HCT116 (cell line): ENCODE data around the gene CUBN. TPM values are rescaled to one million over a fixed set of nuclear protein-coding genes. Genes with fewer than 3 reads are reported as not detected.

Experiments
- ATAC-seq: fragments of 200-7000 bp; cut with Tn5 transposase; 2 replicates; pipeline ENCODE4 v1.9.1; 2020; ENCODE audit warnings: mild to moderate bottlenecking, moderate library complexity
- BruUV-seq: library from RNA; stranded (reverse); fragments of 400-500 nt; replicated peaks from 2 replicates; lab custom pipeline; 2021; lab: Mats Ljungman, UMichigan
- CTCF ChIA-PET: fragments of 300-600 bp; sonication (Branson Sonifier 250); formaldehyde crosslinking; loops from one replicate; lab custom pipeline; 2021; ENCODE audit warnings: antibody characterized with exemption; lab: Charles Lee
- POLR2A ChIA-PET: fragments of 300-600, 350-600 bp; sonication (Branson Sonifier 250); formaldehyde crosslinking; loops from one replicate; lab custom pipeline; 2021; ENCODE audit warnings: antibody characterized with exemption; lab: Charles Lee
- RAD21 ChIA-PET, 2 experiments: fragments of 300-600 bp; sonication (Branson Sonifier 250); formaldehyde crosslinking; loops; one replicate each; lab custom pipeline; 2023; ENCODE audit warnings: low total read pairs in 2 of 2; ENCODE audit not compliant: uncharacterized antibody in 2 of 2, unreplicated experiment in 2 of 2, low non-redundant PET in 1 of 2; lab: Charles Lee
- DNase-seq: peaks from one replicate; pipeline ENCODE4 v3.0.0-alpha.2; 2010; ENCODE audit warnings: low read depth, low spot score
- H2AFZ ChIP-seq: fragments of 200-600 bp; shearing (Covaris generic), sonication (generic); 2 replicates; pipeline ENCODE4 v1.6.1; 2017; ENCODE audit warnings: low read depth, mixed run types, mixed read lengths, antibody characterized with exemption, low read length; ENCODE audit not compliant: poor library complexity, severe bottlenecking
- H3K27ac ChIP-seq: 2 replicates; pipeline ENCODE4 v1.5.1; 2012; ENCODE audit warnings: low read depth, low read length
- H3K27me3 ChIP-seq: fragments of 200-600 bp; sonication (generic); 2 replicates; pipeline ENCODE4 v1.6.1; 2016; ENCODE audit warnings: mixed run types, low read length, mixed read lengths; ENCODE audit not compliant: insufficient read depth
- H3K36me3 ChIP-seq, 2 experiments: fragments of 200-500 bp in 1 of 2; fragments of 200-600 bp in 1 of 2; sonication (Bioruptor generic) in 1 of 2; sonication (generic) in 1 of 2; 2 replicates each; pipeline versions ENCODE4 v1.5.1 to v1.6.1; 2014 to 2016; ENCODE audit warnings: low read length in 2 of 2, inconsistent platforms in 1 of 2, mixed read lengths in 1 of 2, mixed run types in 1 of 2; ENCODE audit not compliant: insufficient read depth in 2 of 2, control insufficient read depth in 1 of 2
- H3K4me1 ChIP-seq, 2 experiments: fragments of 200-600 bp in 1 of 2; sonication (generic) in 1 of 2; 2 replicates each; pipeline versions ENCODE4 v1.5.1 to v1.6.1; 2012 to 2017; ENCODE audit warnings: low read length in 2 of 2, inconsistent platforms in 1 of 2, mild to moderate bottlenecking in 1 of 2, mixed read lengths in 1 of 2, mixed run types in 1 of 2, moderate library complexity in 1 of 2; ENCODE audit not compliant: insufficient read depth in 2 of 2, control insufficient read depth in 1 of 2
- H3K4me2 ChIP-seq: fragments of 200-600 bp; sonication (generic); 2 replicates; pipeline ENCODE4 v1.6.1; 2017; ENCODE audit warnings: mixed run types, low read length, mixed read lengths
- H3K4me3 ChIP-seq, 2 experiments: fragments of 200-600 bp in 1 of 2; sonication (generic) in 1 of 2; replicated peaks in 1 of 2; 2 replicates each; pipeline ENCODE4 v1.5.1; 2011 to 2016; ENCODE audit warnings: low read length in 2 of 2, control low read depth in 1 of 2, low read depth in 1 of 2, mild to moderate bottlenecking in 1 of 2, mixed read lengths in 1 of 2, mixed run types in 1 of 2
- H3K79me2 ChIP-seq: fragments of 200-600 bp; sonication (generic); 2 replicates; pipeline ENCODE4 v1.6.1; 2017; ENCODE audit warnings: mild to moderate bottlenecking, mixed run types, low read length, moderate library complexity, mixed read lengths; ENCODE audit not compliant: insufficient read depth
- H3K9ac ChIP-seq: fragments of 200-600 bp; sonication (generic); 2 replicates; pipeline ENCODE4 v1.6.1; 2016; ENCODE audit warnings: low read length, mixed read lengths
- H3K9me2 ChIP-seq: fragments of 200-600 bp; sonication (generic), shearing (Covaris generic); 2 replicates; pipeline ENCODE4 v1.6.1; 2017; ENCODE audit warnings: mixed run types, mild to moderate bottlenecking, moderate library complexity; ENCODE audit not compliant: insufficient read depth
- H3K9me3 ChIP-seq, 2 experiments: fragments of 200-500 bp in 1 of 2; fragments of 200-600 bp in 1 of 2; sonication (Bioruptor generic) in 1 of 2; sonication (generic) in 1 of 2; 2 replicates each; pipeline ENCODE4 v1.6.1; 2014 to 2017; ENCODE audit warnings: low read length in 2 of 2, mixed read lengths in 2 of 2, inconsistent platforms in 1 of 2, low read depth in 1 of 2, mild to moderate bottlenecking in 1 of 2, mixed run types in 1 of 2, moderate library complexity in 1 of 2; ENCODE audit not compliant: control insufficient read depth in 1 of 2, insufficient read depth in 1 of 2
- H4K20me1 ChIP-seq: fragments of 200-600 bp; sonication (generic), shearing (Covaris generic); 2 replicates; pipeline ENCODE4 v1.6.1; 2017; ENCODE audit warnings: mixed run types, mild to moderate bottlenecking, moderate library complexity; ENCODE audit not compliant: insufficient read depth
- CBX3 ChIP-seq: IDR thresholded peaks from 2 replicates; pipeline ENCODE4 v1.6.1; 2012; ENCODE audit warnings: low read depth
- CEBPB ChIP-seq: IDR thresholded peaks from 2 replicates; pipeline ENCODE4 v1.6.1; 2012; ENCODE audit warnings: low read depth
- EZH2 ChIP-seq: fragments of 200-600 bp; sonication (generic); IDR thresholded peaks from 2 replicates; pipeline ENCODE4 v1.6.1; 2017; ENCODE audit warnings: antibody characterized with exemption, mixed run types
- EZH2phosphoT487 ChIP-seq: fragments of 200-600 bp; IDR thresholded peaks from 2 replicates; pipeline ENCODE4 v1.6.1; 2018; ENCODE audit warnings: antibody characterized with exemption, borderline replicate concordance
- POLR2AphosphoS5 ChIP-seq: IDR thresholded peaks from 2 replicates; pipeline ENCODE4 v1.6.1; 2011; ENCODE audit warnings: mild to moderate bottlenecking, low read depth, low read length, moderate library complexity
- SIN3A ChIP-seq: IDR thresholded peaks from 2 replicates; pipeline ENCODE4 v1.6.1; 2012; ENCODE audit warnings: low read depth
- SP1 ChIP-seq: IDR thresholded peaks from 2 replicates; pipeline ENCODE4 v1.6.1; 2012; ENCODE audit warnings: low read depth
- SRF ChIP-seq: IDR thresholded peaks from 2 replicates; pipeline ENCODE4 v1.6.1; 2012; ENCODE audit warnings: low read depth
- YY1 ChIP-seq: IDR thresholded peaks from 2 replicates; pipeline ENCODE4 v1.6.1; 2011; ENCODE audit warnings: low read length, low read depth, moderate library complexity, mild to moderate bottlenecking; ENCODE audit not compliant: insufficient replicate concordance; ENCODE audit errors: extremely low read depth
- ZFX ChIP-seq: fragments of 450-650 bp; IDR thresholded peaks from 2 replicates; pipeline ENCODE4 v1.6.1; 2017
- ZNF274 ChIP-seq: fragments of 200-500 bp; sonication (Bioruptor generic); IDR thresholded peaks from 2 replicates; pipeline ENCODE4 v1.6.1; 2014; ENCODE audit warnings: mild to moderate bottlenecking, low read depth, low read length, inconsistent platforms
- intact Hi-C: fragments of 100-400 bp; cut with micrococcal nuclease; formaldehyde crosslinking; loops from 2 replicates; pipeline ENCODE4 v1.10.0; 2022
- total RNA-seq: library from RNA; stranded (reverse); gene quantifications from one replicate; pipeline ENCODE4 v1.2.1, GENCODE V29; 2021; ENCODE audit not compliant: unreplicated experiment
- TF ChIP-seq, protein P1 (sequence below): IDR thresholded peaks from 2 replicates; pipeline ENCODE4 v1.6.1; 2012
- TF ChIP-seq, protein P2 (sequence below): IDR thresholded peaks from 2 replicates; pipeline ENCODE4 v1.6.1; 2011; ENCODE audit warnings: mild to moderate bottlenecking, low read length, moderate library complexity; ENCODE audit not compliant: insufficient replicate concordance; ENCODE audit errors: extremely low read depth

The CUBN gene
- total RNA-seq, 1 experiment from 2014 or later: 1.2 TPM

DNA sequence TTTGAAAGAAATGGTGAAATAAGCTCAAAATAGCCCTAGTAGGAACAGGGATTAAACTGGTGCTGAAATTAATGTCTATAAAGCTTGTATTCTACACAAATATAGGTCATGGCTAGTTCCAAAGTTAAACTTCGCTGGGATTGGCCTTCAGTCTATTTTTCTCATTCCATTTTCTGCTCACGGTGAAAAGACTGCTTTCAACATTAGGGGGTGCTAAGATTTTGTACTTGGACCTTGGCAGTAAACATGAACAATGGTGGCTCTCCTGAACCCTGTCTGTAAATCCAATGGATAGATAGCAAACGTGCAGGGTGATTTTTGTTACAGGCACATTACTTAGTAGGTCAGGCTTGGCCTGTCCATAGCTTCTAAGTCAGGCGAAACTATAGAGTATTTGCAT lies 276.4 kb downstream of the CUBN start (continued):
- TF ChIP-seq CBX3 (no peak), SIN3A (no peak)

DNA sequence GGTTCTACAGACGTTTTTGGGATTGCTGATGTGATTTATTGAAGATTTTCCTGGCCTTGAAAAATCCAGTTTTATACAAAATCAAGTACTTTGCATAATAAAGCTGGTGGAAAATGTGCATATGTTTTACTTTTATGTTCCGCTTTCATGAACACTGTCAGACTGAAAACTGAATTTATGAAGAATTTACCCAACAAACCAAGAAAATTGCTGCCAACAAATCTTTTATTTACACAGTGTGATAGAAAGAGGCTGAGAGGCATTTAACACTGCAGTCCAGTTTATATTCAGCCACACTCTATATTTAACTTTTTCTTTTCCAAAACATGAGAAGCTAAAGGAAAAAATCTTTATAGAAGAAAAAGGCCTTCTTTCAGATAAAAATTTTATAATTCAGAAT lies 277.0 kb downstream of the CUBN start:
- no peak overlapping the region for H2AFZ ChIP-seq
- TF ChIP-seq EZH2: no peak
- TF ChIP-seq, all 23 proteins: peak for 0
- RAD21 ChIA-PET: interaction anchor here in 1 of 2 experiments (0.6 kb wide), 1 partner anchor 299 kb away, joined by 3 read pairs; no protein-coding TSS in a partner anchor
- DNase-seq (no peak), ATAC-seq (no peak)
- Histone ChIP-seq H4K20me1 (no peaks in the 10 kb centered on the region), H3K27ac (no peak overlapping the region), H3K4me1 (no peaks in the 10 kb centered on the region), H3K9me3 (no peaks in the 10 kb centered on the region), H3K9me2 (no peaks in the 10 kb centered on the region), H3K36me3 (no peaks in the 10 kb centered on the region), H3K4me2 (no peak overlapping the region), H3K79me2 (no peaks in the 10 kb centered on the region), H3K27me3 (no peaks in the 10 kb centered on the region), H3K9ac (no peak overlapping the region), H3K4me3 (no peak overlapping the region)
- intact Hi-C loops: no loop called here
- CTCF ChIA-PET: interaction anchor here (0.6 to 1.2 kb wide), 4 partner anchors 8 to 404 kb away, joined by 3 read pairs; no protein-coding TSS in a partner anchor
- no TSS peak for BruUV-seq
- POLR2A ChIA-PET: interaction anchor here (0.8 kb wide), 1 partner anchor 40 kb away, joined by 3 read pairs; no protein-coding TSS in a partner anchor

DNA sequence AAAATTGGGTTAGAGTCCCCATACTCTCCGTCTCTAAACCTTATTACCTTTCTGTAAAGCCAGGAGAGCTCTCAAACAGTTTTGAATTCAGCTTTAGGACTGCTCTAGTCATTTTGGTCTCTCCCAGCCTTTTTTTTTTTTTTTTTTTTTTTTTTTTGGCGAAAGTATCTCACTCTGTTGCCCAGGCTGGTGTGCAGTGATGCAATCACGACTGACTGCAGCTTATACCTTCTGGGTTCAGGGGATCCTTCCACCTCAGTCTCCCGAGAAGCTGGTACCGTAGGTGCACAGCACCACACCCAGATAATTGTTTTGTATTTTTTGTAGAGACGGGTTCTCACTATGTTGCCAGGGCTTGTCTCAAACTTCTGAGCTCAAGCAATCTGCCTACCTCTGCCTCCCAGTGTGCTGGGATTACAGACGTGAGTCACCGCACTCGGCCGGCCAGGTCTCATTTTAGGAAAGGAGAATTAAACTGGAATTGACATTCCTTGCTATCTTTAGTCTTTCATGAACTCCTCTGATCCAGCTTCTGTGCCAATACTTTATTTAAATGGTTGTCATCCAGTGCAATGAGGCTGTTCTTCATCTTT lies 281.0 kb downstream of the CUBN start:
- ChIA-PET CTCF (interaction anchor here (0.6 kb wide), 1 partner anchor 802 kb away, joined by 3 read pairs; no protein-coding TSS in a partner anchor), POLR2A (interaction anchor here (1.9 kb wide), 1 partner anchor 43 kb away, joined by 6 read pairs; no protein-coding TSS in a partner anchor), RAD21 (no interaction called here)
- Histone ChIP-seq H4K20me1 (no peaks in the 10 kb centered on the region), H3K36me3 (no peaks in the 10 kb centered on the region), H3K27me3 (no peaks in the 10 kb centered on the region), H3K79me2 (no peaks in the 10 kb centered on the region), H3K27ac (no peak overlapping the region), H3K9me3 (no peaks in the 10 kb centered on the region), H3K4me3 (no peak overlapping the region), H3K9ac (no peak overlapping the region), H3K9me2 (no peaks in the 10 kb centered on the region), H3K4me1 (no peaks in the 10 kb centered on the region), H2AFZ (no peak overlapping the region), H3K4me2 (no peak overlapping the region)
- TF ChIP-seq, protein P1, sequence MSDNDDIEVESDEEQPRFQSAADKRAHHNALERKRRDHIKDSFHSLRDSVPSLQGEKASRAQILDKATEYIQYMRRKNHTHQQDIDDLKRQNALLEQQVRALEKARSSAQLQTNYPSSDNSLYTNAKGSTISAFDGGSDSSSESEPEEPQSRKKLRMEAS: no peak
- TF ChIP-seq SRF: no peak
- TF ChIP-seq ZFX: no peak
- TF ChIP-seq SP1: no peak
- no peak for TF ChIP-seq EZH2
- no peak for TF ChIP-seq POLR2AphosphoS5
- no peak for TF ChIP-seq ZNF274
- TF ChIP-seq CEBPB: no peak
- no peak for TF ChIP-seq SIN3A
- TF ChIP-seq YY1: no peak
- TF ChIP-seq, protein P2, sequence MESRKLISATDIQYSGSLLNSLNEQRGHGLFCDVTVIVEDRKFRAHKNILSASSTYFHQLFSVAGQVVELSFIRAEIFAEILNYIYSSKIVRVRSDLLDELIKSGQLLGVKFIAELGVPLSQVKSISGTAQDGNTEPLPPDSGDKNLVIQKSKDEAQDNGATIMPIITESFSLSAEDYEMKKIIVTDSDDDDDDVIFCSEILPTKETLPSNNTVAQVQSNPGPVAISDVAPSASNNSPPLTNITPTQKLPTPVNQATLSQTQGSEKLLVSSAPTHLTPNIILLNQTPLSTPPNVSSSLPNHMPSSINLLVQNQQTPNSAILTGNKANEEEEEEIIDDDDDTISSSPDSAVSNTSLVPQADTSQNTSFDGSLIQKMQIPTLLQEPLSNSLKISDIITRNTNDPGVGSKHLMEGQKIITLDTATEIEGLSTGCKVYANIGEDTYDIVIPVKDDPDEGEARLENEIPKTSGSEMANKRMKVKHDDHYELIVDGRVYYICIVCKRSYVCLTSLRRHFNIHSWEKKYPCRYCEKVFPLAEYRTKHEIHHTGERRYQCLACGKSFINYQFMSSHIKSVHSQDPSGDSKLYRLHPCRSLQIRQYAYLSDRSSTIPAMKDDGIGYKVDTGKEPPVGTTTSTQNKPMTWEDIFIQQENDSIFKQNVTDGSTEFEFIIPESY: no peak
- no peak for TF ChIP-seq EZH2phosphoT487
- intact Hi-C loops: loop anchor here (10.0 kb wide), 1 partner anchor 896 kb away; no protein-coding TSS in a partner anchor
- no peak for DNase-seq
- no TSS peak for BruUV-seq
- ATAC-seq: no peak
